BE2C (cell line): Measurements from ENCODE around the gene SLC25A10. TPM values are rescaled to one million over a fixed set of nuclear protein-coding genes. Genes with fewer than 3 reads are reported as not detected.

Experiments used
- DNase-seq: peaks from one replicate; pipeline ENCODE4 v3.0.0-alpha.2; 2020
- H3K27me3 ChIP-seq: fragments of 250-450 bp; sonication (Bioruptor Pico); 2 replicates; pipeline ENCODE4 v1.5.1; 2020; ENCODE audit warnings: mild to moderate bottlenecking
- H3K36me3 ChIP-seq: fragments of 250-450 bp; sonication (Bioruptor Pico); 2 replicates; pipeline ENCODE4 v1.5.1; 2020; ENCODE audit warnings: mild to moderate bottlenecking
- H3K4me1 ChIP-seq: fragments of 250-450 bp; sonication (Bioruptor Pico); 2 replicates; pipeline ENCODE4 v1.5.1; 2020
- H3K4me3 ChIP-seq: 2 replicates; pipeline ENCODE4 v1.5.1; 2011; ENCODE audit warnings: low read depth, low read length
- H3K9me3 ChIP-seq: fragments of 250-450 bp; sonication (Bioruptor Pico); 2 replicates; pipeline ENCODE4 v1.5.1; 2020
- CTCF ChIP-seq: IDR thresholded peaks from 2 replicates; pipeline ENCODE4 v1.5.1; 2012; ENCODE audit warnings: mild to moderate bottlenecking, low read depth, low read length
- polyA plus RNA-seq: library from polyadenylated mRNA; unstranded; fragments of >200 nt; gene quantifications from one replicate; pipeline ENCODE4 v1.2.1, GENCODE V29; 2012; ENCODE audit warnings: low read depth, missing spikeins; ENCODE audit not compliant: insufficient read length, insufficient read depth

Gene SLC25A10
- polyA plus RNA-seq, result 21.3 TPM

- peak; percentile 85 for DNase-seq
- peaks cover 5% of the 10 kb centered on the region; the same call in 1 of the 2 replicates for H3K4me1 ChIP-seq
- peak within 1 kb of the TSS; percentile 78 for H3K4me3 ChIP-seq
- TF ChIP-seq CTCF, result no peak
- H3K9me3 ChIP-seq, result no peaks in the 10 kb centered on the region
- H3K27me3 ChIP-seq, result no peaks in the 10 kb centered on the region
- H3K36me3 ChIP-seq, result peaks cover 27% of the 10 kb centered on the region
Observed at GRCh38 chr17:81711814-81712467, at the start of gene SLC25A10. TSS of gene SLC25A10 (plus strand) at chr17:81712284. CDS start at chr17:81712427, 143 bp downstream.

GRCh38 chr17:81664051-81664470 lies 48.0 kb upstream of the SLC25A10 start:
- H3K27me3 ChIP-seq, result no peaks in the 10 kb centered on the region
- DNase-seq, result no peak
- no peaks in the 10 kb centered on the region for H3K9me3 ChIP-seq
- H3K4me3 ChIP-seq, result no peak overlapping the region
- no peaks in the 10 kb centered on the region for H3K4me1 ChIP-seq
- TF ChIP-seq CTCF, result no peak
- H3K36me3 ChIP-seq, result peaks cover 18% of the 10 kb centered on the region

GRCh38 chr17:81665205-81666091 lies 46.6 kb upstream of the SLC25A10 start:
- Histone ChIP-seq H3K9me3 (no peaks in the 10 kb centered on the region), H3K27me3 (no peaks in the 10 kb centered on the region), H3K36me3 (peaks cover 31% of the 10 kb centered on the region), H3K4me3 (peak overlapping the region; percentile 78), H3K4me1 (no peaks in the 10 kb centered on the region)
- TF ChIP-seq CTCF, result no peak
- no peak for DNase-seq

- no peaks in the 10 kb centered on the region for H3K4me1 ChIP-seq
- H3K9me3 ChIP-seq, result no peaks in the 10 kb centered on the region
- H3K27me3 ChIP-seq, result no peaks in the 10 kb centered on the region
- TF ChIP-seq CTCF, result no peak
- H3K36me3 ChIP-seq, result peaks cover 34% of the 10 kb centered on the region
- H3K4me3 ChIP-seq, result peak overlapping the region; percentile 78
- no peak for DNase-seq
Observed at GRCh38 chr17:81666092-81666341, 46.1 kb upstream of the SLC25A10 start.

- no peak for TF ChIP-seq CTCF
- no peaks in the 10 kb centered on the region for H3K27me3 ChIP-seq
- no peaks in the 10 kb centered on the region for H3K9me3 ChIP-seq
- H3K4me1 ChIP-seq, result no peaks in the 10 kb centered on the region
- peak within 1 kb of the TSS; percentile 78 for H3K4me3 ChIP-seq
- H3K36me3 ChIP-seq, result peaks cover 39% of the 10 kb centered on the region
- DNase-seq, result peak; percentile 98
Observed at GRCh38 chr17:81666342-81667191, 45.5 kb upstream of the SLC25A10 start, which contains the start of the genes CCDC137 and OXLD1. TSS of gene CCDC137 (plus strand) at chr17:81666737. CDS start at chr17:81666767, 30 bp downstream. TSS of gene OXLD1 (minus strand) at chr17:81666605. CDS start at chr17:81666577, 28 bp downstream.
